ENCODE data around the gene ADAMTS2.
"Not testable (repeated sequence)": the region's sequence is repeated elsewhere in the genome, so short reads cannot be mapped to it uniquely, and the experiment has no call there.

ADAMTS2 gene

GRCh38 chr5:179225387-179225786 lies 119.9 kb downstream of the ADAMTS2 start:
- DNase-seq, result no peak

DNA sequence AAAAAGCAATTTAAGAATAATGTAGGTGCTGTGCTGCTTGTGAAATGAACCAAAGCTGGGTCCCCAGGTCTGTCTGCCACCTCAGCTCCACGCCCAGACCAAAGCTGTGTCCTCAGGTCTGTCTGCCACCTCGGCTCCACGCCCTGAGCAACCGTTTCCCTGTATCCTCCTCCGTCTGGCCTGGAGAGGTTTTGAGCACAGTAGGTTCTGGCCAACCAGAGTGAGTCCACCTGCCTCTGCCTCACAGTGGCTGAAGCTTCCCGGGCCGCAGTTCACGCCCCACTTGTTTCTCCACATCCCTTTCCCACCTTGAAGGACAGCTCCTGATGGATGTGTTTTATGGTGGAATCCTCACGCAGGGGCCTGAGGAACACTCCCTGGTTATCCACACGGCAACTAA lies 120.5 kb downstream of the ADAMTS2 start:
- no peak for DNase-seq

DNA sequence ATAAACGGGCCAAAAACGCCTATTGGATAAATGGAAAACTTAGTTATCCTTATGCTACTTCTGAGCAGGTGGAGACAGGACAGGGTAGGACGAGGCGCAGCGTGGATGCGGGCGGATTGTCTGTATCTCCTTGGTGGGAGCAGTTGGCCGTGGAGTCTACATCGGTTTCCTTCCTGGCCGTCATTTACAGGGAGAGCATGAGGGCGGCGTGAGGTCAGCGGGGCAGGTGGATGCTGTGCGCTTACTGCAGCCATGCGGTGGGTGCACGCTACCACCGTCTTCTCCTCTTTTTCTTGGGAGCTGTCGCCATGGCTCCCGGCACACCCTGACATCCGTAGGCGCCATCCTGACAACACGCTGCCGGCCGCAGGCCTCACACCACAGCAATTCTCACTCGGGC lies 121.3 kb downstream of the ADAMTS2 start:
- DNase-seq, result no peak

- no peak for DNase-seq
These were observed 121.7 kb downstream of the ADAMTS2 start for GRCh38 chr5:179223528-179223927.

DNA sequence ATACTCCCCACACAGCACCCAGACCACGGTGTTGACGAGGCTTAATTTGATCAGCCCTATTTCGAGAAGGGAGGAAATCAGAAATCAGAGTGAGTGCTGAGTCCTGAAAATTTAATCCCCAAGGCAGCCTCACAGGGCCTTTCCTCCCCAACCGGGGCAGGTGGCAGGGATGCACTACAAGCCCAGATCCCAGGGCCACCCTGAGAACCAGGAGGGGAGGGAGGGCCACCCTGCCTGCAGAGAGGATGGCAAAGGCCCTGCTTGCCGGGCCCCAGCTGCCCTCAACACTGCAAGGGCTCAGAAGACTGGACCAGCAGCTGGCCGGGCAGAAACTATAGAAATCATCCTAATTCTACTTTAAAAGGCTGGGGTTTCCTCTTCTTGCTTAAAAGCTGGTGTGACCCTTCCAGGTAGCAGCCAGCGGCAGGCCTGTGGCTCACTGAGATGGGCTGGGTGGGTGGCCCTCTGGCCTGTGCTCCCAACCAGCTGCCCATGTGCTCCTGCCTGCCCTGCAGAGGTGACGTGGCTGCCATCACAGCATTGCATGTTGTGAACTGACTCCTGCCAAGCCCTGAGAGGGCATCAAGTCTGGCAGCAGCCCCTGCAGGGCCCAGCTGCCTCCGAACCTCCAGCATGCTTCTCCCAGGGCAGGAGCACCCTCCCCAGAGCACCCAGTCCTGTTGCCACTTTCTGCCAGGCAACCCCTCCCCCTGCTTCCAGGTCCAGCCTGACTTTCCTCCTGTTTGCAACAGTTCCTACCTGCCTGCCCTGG lies 122.8 kb downstream of the ADAMTS2 start:
- no peak for DNase-seq

DNA sequence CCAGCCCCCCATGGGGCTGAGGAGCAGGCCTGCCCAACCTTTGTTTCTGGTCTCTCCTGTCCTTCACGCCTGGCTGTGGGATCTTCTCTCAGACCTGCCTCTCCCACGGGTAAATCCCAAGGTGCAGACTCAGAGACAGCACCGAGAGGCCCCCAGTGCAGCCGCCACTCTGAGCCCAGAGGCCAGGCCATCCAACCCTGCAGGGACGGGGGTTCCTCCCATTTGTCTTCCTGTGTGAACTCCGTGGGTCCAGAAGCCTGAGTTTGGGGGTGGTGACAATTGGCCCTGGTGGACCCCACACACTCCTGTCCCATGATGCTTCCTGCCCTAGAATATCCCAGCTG lies 123.4 kb downstream of the ADAMTS2 start:
- DNase-seq, result no peak

- no peak for DNase-seq
These were observed 123.9 kb downstream of the ADAMTS2 start for GRCh38 chr5:179221196-179221876.

- DNase-seq, result no peak
These were observed 124.5 kb downstream of the ADAMTS2 start for GRCh38 chr5:179220716-179221115.

DNA sequence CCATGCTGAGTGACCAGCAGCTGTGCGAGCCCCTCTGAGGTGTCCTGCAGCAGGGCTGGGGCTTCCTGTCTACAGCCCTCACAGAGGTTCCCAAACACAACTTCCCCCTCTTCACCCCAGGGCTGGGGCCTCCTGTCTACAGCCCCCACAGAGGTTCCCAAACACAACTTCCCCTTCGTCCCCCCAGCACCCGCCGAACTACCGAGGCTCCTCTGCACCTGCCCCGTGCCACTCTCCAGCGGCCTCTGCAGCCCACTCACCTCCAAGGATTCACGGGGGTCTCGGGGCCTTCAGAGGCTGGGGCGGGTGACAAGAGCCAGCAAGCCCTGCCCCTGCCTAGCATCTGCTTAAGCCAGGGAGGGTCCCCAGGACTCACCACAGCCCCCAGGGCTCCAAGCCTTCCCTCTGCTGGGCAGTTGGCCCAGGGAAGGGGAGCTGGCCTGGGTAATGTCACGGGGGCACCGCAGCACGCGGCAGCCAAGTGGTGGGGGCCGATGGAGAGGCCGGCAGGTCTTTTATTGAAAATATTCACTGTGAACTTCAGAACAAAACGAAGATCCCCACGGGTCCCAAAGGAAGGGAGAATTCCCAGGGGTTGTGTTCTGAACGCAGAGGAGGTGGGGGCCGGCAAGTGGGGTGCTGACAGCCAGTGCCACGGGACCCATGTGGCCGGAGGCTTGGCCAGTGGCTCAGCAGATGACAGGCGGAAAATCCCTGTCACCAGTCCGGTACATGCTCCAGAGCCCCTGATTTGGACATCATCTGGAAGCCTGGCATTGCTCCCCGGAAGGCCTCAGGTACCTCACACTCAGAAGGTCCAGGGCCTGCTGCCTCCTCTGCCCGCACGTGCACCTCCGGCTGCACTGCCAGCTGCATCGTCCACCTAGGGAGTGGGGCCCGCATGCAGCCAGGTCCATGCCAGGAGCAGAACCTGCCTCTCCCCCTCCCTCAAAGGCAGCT lies 125.3 kb downstream of the ADAMTS2 start:
- DNase-seq, result no peak

DNA sequence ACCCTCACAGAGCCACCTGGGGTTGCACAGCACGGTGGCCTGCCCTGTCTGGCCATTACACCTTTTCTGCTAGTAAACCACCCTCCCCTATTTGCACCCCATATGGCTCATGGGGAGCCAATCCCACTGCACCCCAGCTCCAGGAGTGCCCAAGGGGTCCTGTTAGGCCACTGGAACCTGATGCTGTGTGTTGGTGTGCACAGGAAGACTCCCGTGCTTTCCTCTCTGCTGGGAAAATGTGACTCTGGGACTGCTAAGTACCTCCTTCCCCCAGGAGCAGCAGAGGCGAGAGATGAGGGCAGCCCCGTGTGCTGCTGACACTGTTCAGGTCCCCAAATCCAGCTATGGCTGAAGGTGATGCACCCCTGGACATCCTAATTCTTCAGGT lies 126.3 kb downstream of the ADAMTS2 start:
- DNase-seq, result no peak

DNA sequence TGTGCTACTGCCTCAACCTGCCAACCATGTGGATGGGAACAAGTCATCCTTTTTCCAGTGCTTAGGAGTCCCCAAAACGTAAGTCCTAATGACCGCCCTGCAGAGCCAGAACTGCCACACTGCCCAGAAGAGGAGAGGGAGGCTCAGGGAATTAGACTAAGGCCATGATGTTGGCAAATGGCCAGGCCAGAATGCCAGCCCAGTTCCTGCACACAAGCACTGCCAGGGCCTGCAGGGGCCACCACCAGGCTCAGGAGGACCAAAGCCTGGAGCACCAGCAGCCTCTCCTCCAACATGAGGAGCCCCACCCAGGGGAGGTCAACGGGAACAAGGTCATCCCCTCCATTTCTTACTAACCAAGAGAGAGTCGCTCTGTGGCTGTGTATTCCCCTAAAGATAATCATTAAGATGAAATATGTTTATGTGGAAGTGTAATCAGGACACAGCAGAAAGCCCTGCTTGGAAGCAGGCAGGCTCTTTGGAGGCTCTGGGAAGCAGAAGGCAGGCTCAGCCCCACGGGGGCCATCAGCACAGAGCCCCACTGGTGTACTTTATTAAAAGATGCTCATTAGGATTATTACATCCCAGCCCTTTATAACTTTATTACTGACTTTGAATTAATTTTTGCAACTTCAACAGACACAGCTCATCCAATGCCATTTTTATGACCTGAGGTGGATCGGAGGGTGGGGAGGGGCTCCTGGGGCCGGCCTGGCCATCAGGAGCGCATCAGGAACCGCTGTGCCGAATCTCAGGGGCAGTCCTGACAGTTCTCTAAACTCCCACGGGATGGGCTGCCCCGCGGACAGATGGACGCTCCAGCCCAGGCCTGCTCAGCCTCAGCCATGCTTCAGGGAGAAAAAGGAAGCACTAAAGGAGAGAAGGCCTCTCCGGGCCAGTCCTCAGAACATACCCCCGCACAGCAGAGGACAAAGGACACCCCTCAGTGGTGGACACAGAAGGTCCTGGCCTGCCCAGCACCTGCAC lies 127.0 kb downstream of the ADAMTS2 start:
- no peak for DNase-seq

- no peak for DNase-seq
These were observed 127.9 kb downstream of the ADAMTS2 start for GRCh38 chr5:179217356-179217755.

DNA sequence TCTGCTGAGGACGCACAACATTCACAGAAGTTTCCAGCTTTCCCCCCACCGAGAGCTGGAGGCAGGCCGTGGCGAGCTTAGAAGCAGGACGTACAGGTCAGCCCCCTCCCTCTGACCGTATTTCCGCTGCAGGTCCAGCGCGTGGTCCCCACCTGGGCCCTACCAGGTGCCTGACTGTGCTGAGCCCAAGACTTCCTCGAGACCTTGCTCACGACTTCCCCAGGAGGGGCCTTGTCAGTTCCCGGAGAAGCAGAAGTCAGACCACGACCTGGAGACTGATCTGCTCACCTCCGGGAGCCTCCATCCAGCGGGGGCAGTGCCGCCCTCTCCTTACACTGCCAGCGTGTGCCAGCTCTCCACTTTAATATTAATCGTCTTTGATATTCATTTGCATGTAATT lies 128.9 kb downstream of the ADAMTS2 start:
- not testable (repeated sequence) for DNase-seq

DNA sequence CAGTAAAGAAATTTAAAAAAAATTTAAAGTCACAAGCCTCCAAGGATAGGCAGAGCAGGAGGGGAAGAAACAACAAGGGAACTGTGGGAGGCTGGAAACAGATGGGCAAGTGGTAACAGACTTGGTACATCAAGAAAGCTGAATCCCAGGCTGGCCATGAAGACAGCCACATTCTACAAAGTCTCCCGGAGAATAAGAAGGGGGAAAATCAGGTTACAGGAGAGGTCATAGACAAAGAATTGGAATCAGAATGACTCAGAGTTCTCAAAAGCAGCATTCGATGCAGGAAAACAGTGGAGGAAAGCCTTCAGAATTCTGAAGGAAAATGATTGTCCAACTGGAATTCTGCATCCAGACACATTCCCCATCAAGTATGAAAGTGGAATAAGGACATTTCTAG lies 129.7 kb downstream of the ADAMTS2 start:
- DNase-seq, result no peak

DNA sequence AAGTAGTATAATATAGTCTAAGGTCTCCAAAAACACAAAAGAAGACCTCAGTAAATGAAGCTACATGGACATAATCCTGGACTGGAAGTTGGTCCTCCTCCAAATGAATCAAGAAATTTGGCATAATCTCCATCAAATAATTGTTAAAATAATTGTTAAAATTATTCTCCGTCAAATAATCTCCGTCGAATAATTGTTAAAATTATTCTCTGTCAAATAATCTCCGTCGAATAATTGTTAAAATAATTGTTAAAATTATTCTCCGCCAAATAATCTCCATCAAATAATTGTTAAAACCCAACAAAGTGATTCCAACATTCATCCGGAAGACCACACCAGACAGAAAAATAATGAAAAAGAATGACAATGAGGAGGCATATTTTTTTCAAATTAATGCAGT lies 130.6 kb downstream of the ADAMTS2 start:
- DNase-seq, result no peak

DNA sequence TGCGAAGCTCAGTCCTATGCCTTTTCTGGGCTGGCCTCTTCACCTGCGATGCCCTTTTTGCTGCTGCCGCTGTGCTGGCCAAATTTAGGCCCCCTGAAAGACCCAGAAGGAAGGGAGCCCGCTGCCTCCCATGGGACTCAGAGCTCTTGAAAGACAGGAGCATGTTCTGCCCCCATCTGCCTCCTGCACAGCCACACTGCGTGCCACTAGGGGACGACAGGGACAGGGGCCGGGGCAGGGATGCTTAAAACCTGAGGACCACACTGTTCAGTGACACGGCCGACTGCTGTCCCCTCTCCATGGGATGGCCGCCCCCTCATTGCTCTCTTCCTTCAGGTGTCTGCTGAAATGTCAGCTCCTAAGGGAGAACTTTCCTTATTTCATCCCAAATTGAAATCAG lies 132.4 kb downstream of the ADAMTS2 start:
- no peak for DNase-seq

DNA sequence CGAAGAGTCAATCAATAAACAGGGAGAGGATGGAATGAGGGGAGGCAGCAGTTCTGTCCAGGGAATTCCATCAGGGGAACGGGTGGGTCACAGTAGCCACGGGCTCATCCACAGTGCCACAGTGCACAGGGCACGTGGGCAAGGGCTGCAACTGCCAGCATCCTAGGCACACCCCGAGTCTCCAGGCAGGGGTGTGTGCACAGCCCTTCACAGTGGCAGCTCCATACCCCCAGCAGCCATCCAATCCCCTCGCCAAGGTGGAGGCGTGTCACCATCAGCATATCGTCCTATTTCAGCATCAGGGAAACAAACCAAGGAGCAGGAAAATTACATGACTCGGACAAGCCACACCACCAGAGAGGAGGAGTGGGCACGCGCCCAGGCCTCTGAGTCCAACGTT lies 133.6 kb downstream of the ADAMTS2 start:
- no peak for DNase-seq

GRCh38 chr5:179211068-179211467 lies 134.2 kb downstream of the ADAMTS2 start:
- no peak for DNase-seq

- no peak for DNase-seq
These were observed 134.8 kb downstream of the ADAMTS2 start for GRCh38 chr5:179210478-179210877.

DNA sequence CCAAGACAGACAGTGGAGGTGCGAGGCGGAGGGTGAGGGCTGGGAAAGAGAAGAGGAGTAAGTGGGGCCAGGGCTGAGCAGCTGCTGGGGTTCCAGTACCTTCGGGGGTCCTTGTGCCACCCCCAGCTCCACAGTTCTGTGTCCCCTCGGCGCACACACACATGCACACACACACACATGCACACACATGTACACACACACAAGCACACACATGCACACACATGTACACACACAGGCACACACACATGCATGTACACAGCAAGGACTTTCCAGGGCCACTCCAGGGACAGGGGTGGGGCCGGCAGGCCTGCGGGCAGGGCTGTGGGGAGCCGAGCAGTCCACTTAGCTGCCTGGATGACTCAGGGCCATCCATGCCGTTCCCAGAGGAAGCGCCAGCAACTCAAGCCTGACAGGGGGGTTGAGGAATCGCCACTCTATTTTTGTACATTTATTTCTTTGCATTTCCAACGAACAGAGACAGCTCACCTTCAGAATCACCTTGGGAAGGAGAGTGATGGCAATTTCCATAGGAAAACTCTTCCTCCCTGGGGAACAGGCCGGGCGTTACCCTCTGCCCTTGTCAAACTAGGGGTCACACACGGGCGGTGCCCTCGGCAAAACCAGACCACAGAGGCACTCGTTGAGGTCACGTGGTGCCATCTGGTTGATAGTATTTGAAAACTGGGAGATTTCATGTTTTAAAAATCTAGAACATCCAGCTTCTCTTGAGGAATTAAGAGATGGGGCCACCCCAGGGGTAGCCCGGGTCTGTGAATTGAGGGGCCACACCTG lies 135.7 kb downstream of the ADAMTS2 start:
- no peak for DNase-seq

GRCh38 chr5:179208706-179209358 lies 136.4 kb downstream of the ADAMTS2 start:
- DNase-seq, result no peak
